ENCODE results near the gene EXD2. TPM values are rescaled to one million over a fixed set of nuclear protein-coding genes. Genes with fewer than 3 reads are reported as not detected.

EXD2 gene
- total RNA-seq, 5 donors from 2014 or later (not counting 1 experiment from before 2014, with no cell fraction given) = 8.6 to 12.1 (median 10.8) TPM

DNA sequence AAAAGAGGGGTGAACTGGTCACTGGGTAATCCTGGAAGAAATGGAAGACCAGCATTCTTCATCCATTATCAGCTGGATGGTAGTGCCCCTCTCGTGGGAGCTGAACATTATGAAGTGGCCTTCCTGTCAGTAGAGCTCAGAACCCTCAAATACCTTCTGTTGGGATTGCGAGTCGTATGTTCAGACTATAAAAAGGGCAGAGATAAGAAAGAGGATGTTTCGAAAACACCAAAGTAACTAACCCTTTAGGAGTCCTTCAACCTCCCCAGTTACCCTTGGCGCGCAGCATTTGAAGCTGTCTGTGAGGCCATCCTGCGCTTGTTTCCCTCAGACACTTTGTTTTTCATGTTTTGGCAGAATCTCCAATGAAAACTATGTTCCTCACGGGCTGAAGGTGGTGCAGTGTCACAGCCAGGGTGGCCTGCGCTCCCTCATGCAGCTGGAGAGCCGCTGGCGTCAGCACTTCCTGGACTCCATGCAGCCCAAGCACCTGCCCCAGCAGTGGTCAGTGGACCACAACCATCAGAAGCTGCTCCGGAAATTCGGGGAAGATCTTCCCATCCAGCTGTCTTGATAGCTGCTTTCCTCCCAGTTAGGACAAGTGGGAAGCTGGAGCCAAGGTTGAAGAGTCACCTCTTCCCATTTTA, 49.4 kb downstream of the EXD2 start:
- no peak overlapping the region for H3K4me3 Mint-ChIP-seq
- H3K27me3 ChIP-seq (replicated peaks in 1 of 2; ENCODE audit: control insufficient read depth in 2 of 2, extremely low read depth in 1 of 2, insufficient read depth in 2 of 2, low read length in 1 of 2) = no peaks in the 10 kb centered on the region
- peaks cover 37% of the 10 kb centered on the region for H3K36me3 Mint-ChIP-seq
- WGBS (ENCODE audit: insufficient coverage) = 91% methylated on average over 10 of the region's 13 CpGs
- H3K9me3 Mint-ChIP-seq = no peaks in the 10 kb centered on the region
- no peak for ATAC-seq (replicated peaks in 1 of 4)
- H3K27me3 Mint-ChIP-seq = no peaks in the 10 kb centered on the region
- DNase-seq = no peak
- POLR2A ChIA-PET = no interaction called here
- H3K4me3 ChIP-seq (ENCODE audit: control insufficient read depth in 1 of 2, extremely low read depth in 1 of 2, low read length in 1 of 2) = no peak overlapping the region
- no peak overlapping the region for H3K27ac Mint-ChIP-seq
- H3K4me1 Mint-ChIP-seq = peaks cover 0 to 3% (median 3%) of the 10 kb centered on the region in 3 donors
- H3K4me1 ChIP-seq (ENCODE audit: control insufficient read depth in 1 of 2, extremely low read depth in 1 of 2, insufficient read depth in 2 of 2, low read length in 2 of 2) = no peaks in the 10 kb centered on the region
- H3K36me3 ChIP-seq (ENCODE audit: control insufficient read depth in 2 of 2, extremely low read depth in 1 of 2, insufficient read depth in 1 of 2, low read length in 1 of 2) = peaks cover 2 to 46% of the 10 kb centered on the region in 2 donors
- no peak overlapping the region for H3K27ac ChIP-seq (ENCODE audit: low read length)
- H3K9me3 ChIP-seq = no peaks in the 10 kb centered on the region
- CTCF ChIA-PET = interaction anchor here (0.5 to 1.1 kb wide), 4 partner anchors 107 to 473 kb away, joined by 3 read pairs; no protein-coding TSS in a partner anchor

GRCh38 chr14:69241577-69241976, 50.3 kb downstream of the EXD2 start:
- Histone ChIP-seq H3K9me3 (no peaks in the 10 kb centered on the region), H3K4me1 (ENCODE audit: control insufficient read depth in 1 of 2, extremely low read depth in 1 of 2, insufficient read depth in 2 of 2, low read length in 2 of 2) (no peaks in the 10 kb centered on the region), H3K27ac (ENCODE audit: low read length) (no peak overlapping the region), H3K27me3 (replicated peaks in 1 of 2; ENCODE audit: control insufficient read depth in 2 of 2, extremely low read depth in 1 of 2, insufficient read depth in 2 of 2, low read length in 1 of 2) (no peaks in the 10 kb centered on the region), H3K4me3 (ENCODE audit: control insufficient read depth in 1 of 2, extremely low read depth in 1 of 2, low read length in 1 of 2) (no peak overlapping the region), H3K36me3 (ENCODE audit: control insufficient read depth in 2 of 2, extremely low read depth in 1 of 2, insufficient read depth in 1 of 2, low read length in 1 of 2) (peaks cover 2 to 37% of the 10 kb centered on the region in 2 donors)
- no peak overlapping the region for H3K4me3 Mint-ChIP-seq
- H3K9me3 Mint-ChIP-seq = no peaks in the 10 kb centered on the region
- 95% methylated on average over 2 of the region's 2 CpGs for WGBS (ENCODE audit: insufficient coverage)
- ChIA-PET POLR2A (no interaction called here), CTCF (interaction anchor here (0.7 to 2.5 kb wide), 5 partner anchors 16 to 218 kb away, joined by 3 to 21 read pairs (median 6); no protein-coding TSS in a partner anchor)
- H3K36me3 Mint-ChIP-seq = peaks cover 30% of the 10 kb centered on the region
- DNase-seq (no peak), ATAC-seq (replicated peaks in 1 of 4) (no peak)
- H3K27me3 Mint-ChIP-seq = no peaks in the 10 kb centered on the region
- H3K4me1 Mint-ChIP-seq = peaks cover 0 to 3% (median 3%) of the 10 kb centered on the region in 3 donors
- no peak overlapping the region for H3K27ac Mint-ChIP-seq

- POLR2A ChIA-PET = no interaction called here
- peak in 31 of 35 experiments; percentile 9 to 72 (median 42) for DNase-seq
- no peaks in the 10 kb centered on the region for H3K27me3 Mint-ChIP-seq
Measured at GRCh38 chr14:69242311-69243224, 51.3 kb downstream of the EXD2 start.

GRCh38 chr14:69244946-69245345, 53.6 kb downstream of the EXD2 start:
- Mint-ChIP-seq H3K27me3 (no peaks in the 10 kb centered on the region), H3K4me1 (peaks cover 0 to 3% (median 3%) of the 10 kb centered on the region in 3 donors), H3K36me3 (peaks cover 12% of the 10 kb centered on the region), H3K27ac (no peak overlapping the region), H3K9me3 (no peaks in the 10 kb centered on the region), H3K4me3 (no peak overlapping the region)
- ChIA-PET CTCF (no interaction called here), POLR2A (no interaction called here)
- 100% methylated on average over 2 of the region's 3 CpGs for WGBS (ENCODE audit: insufficient coverage)
- Histone ChIP-seq H3K36me3 (ENCODE audit: control insufficient read depth in 2 of 2, extremely low read depth in 1 of 2, insufficient read depth in 1 of 2, low read length in 1 of 2) (peaks cover 0 to 13% of the 10 kb centered on the region in 2 donors), H3K9me3 (no peaks in the 10 kb centered on the region), H3K27me3 (replicated peaks in 1 of 2; ENCODE audit: control insufficient read depth in 2 of 2, extremely low read depth in 1 of 2, insufficient read depth in 2 of 2, low read length in 1 of 2) (no peaks in the 10 kb centered on the region), H3K4me3 (ENCODE audit: control insufficient read depth in 1 of 2, extremely low read depth in 1 of 2, low read length in 1 of 2) (no peak overlapping the region), H3K4me1 (ENCODE audit: control insufficient read depth in 1 of 2, extremely low read depth in 1 of 2, insufficient read depth in 2 of 2, low read length in 2 of 2) (no peaks in the 10 kb centered on the region), H3K27ac (ENCODE audit: low read length) (no peak overlapping the region)
- DNase-seq (no peak), ATAC-seq (replicated peaks in 1 of 4) (no peak)

More at GRCh38 chr14:69242311-69243224, 51.3 kb downstream of the EXD2 start:
- Mint-ChIP-seq H3K27ac (no peak overlapping the region), H3K9me3 (no peaks in the 10 kb centered on the region), H3K4me3 (no peak overlapping the region), H3K36me3 (peaks cover 20% of the 10 kb centered on the region), H3K4me1 (peaks cover 0 to 3% (median 3%) of the 10 kb centered on the region in 3 donors)
- Histone ChIP-seq H3K4me3 (ENCODE audit: control insufficient read depth in 1 of 2, extremely low read depth in 1 of 2, low read length in 1 of 2) (no peak overlapping the region), H3K27ac (ENCODE audit: low read length) (no peak overlapping the region), H3K4me1 (ENCODE audit: control insufficient read depth in 1 of 2, extremely low read depth in 1 of 2, insufficient read depth in 2 of 2, low read length in 2 of 2) (no peaks in the 10 kb centered on the region), H3K27me3 (replicated peaks in 1 of 2; ENCODE audit: control insufficient read depth in 2 of 2, extremely low read depth in 1 of 2, insufficient read depth in 2 of 2, low read length in 1 of 2) (no peaks in the 10 kb centered on the region), H3K36me3 (ENCODE audit: control insufficient read depth in 2 of 2, extremely low read depth in 1 of 2, insufficient read depth in 1 of 2, low read length in 1 of 2) (peaks cover 1 to 27% of the 10 kb centered on the region in 2 donors), H3K9me3 (no peaks in the 10 kb centered on the region)
- 80% methylated on average over 1 of the region's 10 CpGs for WGBS (ENCODE audit: insufficient coverage)
- CTCF ChIA-PET = interaction anchor here (0.5 to 2.5 kb wide), 13 partner anchors 8 to 387 kb away, joined by 3 to 21 read pairs (median 5); partner anchors contain the start of gene CCDC177 (in 1 of the 2)
- peak in 3 of 4 experiments; percentile 53 to 69 (median 58) for ATAC-seq (replicated peaks in 1 of 4)

- H3K27me3 ChIP-seq (replicated peaks in 1 of 2; ENCODE audit: control insufficient read depth in 2 of 2, extremely low read depth in 1 of 2, insufficient read depth in 2 of 2, low read length in 1 of 2) = peaks cover 0 to 3% of the 10 kb centered on the region in 2 experiments
- Mint-ChIP-seq H3K27me3 (peaks cover 3 to 4% of the 10 kb centered on the region in 2 donors), H3K36me3 (peaks cover 6% of the 10 kb centered on the region), H3K4me1 (peaks cover 0 to 3% (median 3%) of the 10 kb centered on the region in 3 donors), H3K4me3 (no peak overlapping the region), H3K9me3 (no peaks in the 10 kb centered on the region), H3K27ac (no peak overlapping the region)
- H3K36me3 ChIP-seq (ENCODE audit: control insufficient read depth in 2 of 2, extremely low read depth in 1 of 2, insufficient read depth in 1 of 2, low read length in 1 of 2) = peaks cover 0 to 4% of the 10 kb centered on the region in 2 donors
- CTCF ChIA-PET = no interaction called here
- H3K27ac ChIP-seq (ENCODE audit: low read length) = no peak overlapping the region
- ATAC-seq (replicated peaks in 1 of 4) (no peak), DNase-seq (no peak)
- no peaks in the 10 kb centered on the region for H3K4me1 ChIP-seq (ENCODE audit: control insufficient read depth in 1 of 2, extremely low read depth in 1 of 2, insufficient read depth in 2 of 2, low read length in 2 of 2)
- POLR2A ChIA-PET = no interaction called here
- H3K4me3 ChIP-seq (ENCODE audit: control insufficient read depth in 1 of 2, extremely low read depth in 1 of 2, low read length in 1 of 2) = no peak overlapping the region
- WGBS (ENCODE audit: insufficient coverage) = no CpG with 5 or more reads among the region's 3 CpGs
- H3K9me3 ChIP-seq = no peaks in the 10 kb centered on the region
Measured at GRCh38 chr14:69246331-69246730, 55.0 kb downstream of the EXD2 start.

GRCh38 chr14:69247676-69248440, 56.6 kb downstream of the EXD2 start:
- ChIA-PET POLR2A (no interaction called here), CTCF (interaction anchor here in 1 of 2 donors (0.8 kb wide), 1 partner anchor 9 kb away, joined by 3 read pairs; no protein-coding TSS in a partner anchor)
- H3K27me3 Mint-ChIP-seq = peaks cover 3 to 4% of the 10 kb centered on the region in 2 donors

More at GRCh38 chr14:69247676-69248440, 56.6 kb downstream of the EXD2 start:
- Histone ChIP-seq H3K4me1 (ENCODE audit: control insufficient read depth in 1 of 2, extremely low read depth in 1 of 2, insufficient read depth in 2 of 2, low read length in 2 of 2) (no peaks in the 10 kb centered on the region), H3K4me3 (ENCODE audit: control insufficient read depth in 1 of 2, extremely low read depth in 1 of 2, low read length in 1 of 2) (no peak overlapping the region), H3K27ac (ENCODE audit: low read length) (no peak overlapping the region), H3K36me3 (ENCODE audit: control insufficient read depth in 2 of 2, extremely low read depth in 1 of 2, insufficient read depth in 1 of 2, low read length in 1 of 2) (no peaks in the 10 kb centered on the region), H3K27me3 (replicated peaks in 1 of 2; ENCODE audit: control insufficient read depth in 2 of 2, extremely low read depth in 1 of 2, insufficient read depth in 2 of 2, low read length in 1 of 2) (peaks cover 0 to 8% of the 10 kb centered on the region in 2 experiments), H3K9me3 (no peaks in the 10 kb centered on the region)
- H3K27ac Mint-ChIP-seq = no peak overlapping the region
- H3K9me3 Mint-ChIP-seq = no peaks in the 10 kb centered on the region
- H3K4me3 Mint-ChIP-seq = no peak overlapping the region
- no peaks in the 10 kb centered on the region for H3K36me3 Mint-ChIP-seq
- no peak for ATAC-seq (replicated peaks in 1 of 4)
- no CpG with 5 or more reads among the region's 3 CpGs for WGBS (ENCODE audit: insufficient coverage)
- DNase-seq = no peak
- peaks cover 0 to under 1% (median under 1%) of the 10 kb centered on the region in 3 donors for H3K4me1 Mint-ChIP-seq
